ENCODE measurements around the gene GNB3.

The GNB3 gene

GRCh38 chr12:6840761-6841515, at the start of gene GNB3:
TSS of gene GNB3 (plus strand) at chr12:6840925. CDS start at chr12:6841288, 363 bp downstream.
- no peak for DNase-seq

- DNase-seq = no peak
These were observed 48.7 kb upstream of the GNB3 start for GRCh38 chr12:6791931-6792520.

- peak; percentile 19 for DNase-seq
These were observed 48.1 kb upstream of the GNB3 start for GRCh38 chr12:6792522-6793201.

GRCh38 chr12:6795088-6795487, 45.6 kb upstream of the GNB3 start:
- DNase-seq = no peak

GRCh38 chr12:6796576-6796975, 44.1 kb upstream of the GNB3 start:
- no peak for DNase-seq

GRCh38 chr12:6799147-6799546, 41.6 kb upstream of the GNB3 start:
- DNase-seq = no peak

- DNase-seq = no peak
These were observed 33.6 kb upstream of the GNB3 start for GRCh38 chr12:6807170-6807569.

GRCh38 chr12:6809056-6809455, 31.7 kb upstream of the GNB3 start:
- DNase-seq = no peak

- no peak for DNase-seq
These were observed 30.0 kb upstream of the GNB3 start for GRCh38 chr12:6810758-6811157.

- no peak for DNase-seq
These were observed 27.4 kb upstream of the GNB3 start for GRCh38 chr12:6813363-6813762.

GRCh38 chr12:6816598-6816997, 24.1 kb upstream of the GNB3 start:
- no peak for DNase-seq

- no peak for DNase-seq
These were observed 23.6 kb upstream of the GNB3 start for GRCh38 chr12:6817098-6817497.

GRCh38 chr12:6817662-6818157, 23.0 kb upstream of the GNB3 start:
- no peak for DNase-seq

- DNase-seq = no peak
These were observed 22.5 kb upstream of the GNB3 start for GRCh38 chr12:6818222-6818621.

GRCh38 chr12:6818645-6819044, 22.1 kb upstream of the GNB3 start:
- DNase-seq = no peak

GRCh38 chr12:6819106-6820030, 21.4 kb upstream of the GNB3 start:
- no peak for DNase-seq

- no peak for DNase-seq
These were observed 20.6 kb upstream of the GNB3 start for GRCh38 chr12:6820166-6820565.

- DNase-seq = no peak
These were observed 18.9 kb upstream of the GNB3 start, which contains the start of gene GPR162 for GRCh38 chr12:6821591-6822425. TSS of gene GPR162 (plus strand) at chr12:6821821. CDS start at chr12:6823899, 2,078 bp downstream.

- no peak for DNase-seq
These were observed 18.1 kb upstream of the GNB3 start for GRCh38 chr12:6822426-6823135.

- DNase-seq = no peak
These were observed 17.3 kb upstream of the GNB3 start for GRCh38 chr12:6823182-6824084.
